ENCODE results near the gene TMEM107. TPM values are rescaled to one million over a fixed set of nuclear protein-coding genes. Genes with fewer than 3 reads are reported as not detected.

The TMEM107 gene
- total RNA-seq, 4 donors from 2014 or later = 13.7 to 21.4 (median 19.4) TPM

- Histone ChIP-seq H3K9me3 (no peaks in the 10 kb centered on the region), H3K36me3 (no peaks in the 10 kb centered on the region), H3K4me1 (peaks cover 81% of the 10 kb centered on the region), H3K4me3 (peak overlapping the region; percentile 74), H3K27me3 (peaks cover 23% of the 10 kb centered on the region), H3K27ac (no peak overlapping the region)
- 1% methylated on average over 52 of the region's 55 CpGs for WGBS
- DNase-seq (ENCODE audit: low spot score in 2 of 2) = no peak
- no peak for TF ChIP-seq POLR2A (IDR thresholded peaks at IDR 0.05)
- no peak for TF ChIP-seq EP300 (IDR thresholded peaks at IDR 0.05)
- no peak for TF ChIP-seq POLR2AphosphoS5 (IDR thresholded peaks at IDR 0.05)
- TF ChIP-seq, protein P1, sequence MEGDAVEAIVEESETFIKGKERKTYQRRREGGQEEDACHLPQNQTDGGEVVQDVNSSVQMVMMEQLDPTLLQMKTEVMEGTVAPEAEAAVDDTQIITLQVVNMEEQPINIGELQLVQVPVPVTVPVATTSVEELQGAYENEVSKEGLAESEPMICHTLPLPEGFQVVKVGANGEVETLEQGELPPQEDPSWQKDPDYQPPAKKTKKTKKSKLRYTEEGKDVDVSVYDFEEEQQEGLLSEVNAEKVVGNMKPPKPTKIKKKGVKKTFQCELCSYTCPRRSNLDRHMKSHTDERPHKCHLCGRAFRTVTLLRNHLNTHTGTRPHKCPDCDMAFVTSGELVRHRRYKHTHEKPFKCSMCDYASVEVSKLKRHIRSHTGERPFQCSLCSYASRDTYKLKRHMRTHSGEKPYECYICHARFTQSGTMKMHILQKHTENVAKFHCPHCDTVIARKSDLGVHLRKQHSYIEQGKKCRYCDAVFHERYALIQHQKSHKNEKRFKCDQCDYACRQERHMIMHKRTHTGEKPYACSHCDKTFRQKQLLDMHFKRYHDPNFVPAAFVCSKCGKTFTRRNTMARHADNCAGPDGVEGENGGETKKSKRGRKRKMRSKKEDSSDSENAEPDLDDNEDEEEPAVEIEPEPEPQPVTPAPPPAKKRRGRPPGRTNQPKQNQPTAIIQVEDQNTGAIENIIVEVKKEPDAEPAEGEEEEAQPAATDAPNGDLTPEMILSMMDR (IDR thresholded peaks at IDR 0.05) = no peak
Observed at GRCh38 chr17:8122924-8123694, 53.1 kb downstream of the TMEM107 start.

Other genes with a start within 250 kb of the TMEM107 start
- 1 to 10 TPM in 3 of 4 donors, not detected in 1; 1.9 to 7.5 (median 2.4) TPM for gene KCNAB3, start 246.5 kb downstream of the TMEM107 start, total RNA-seq
- gene TRAPPC1, start 244.4 kb downstream of the TMEM107 start, total RNA-seq = 10 to 100 TPM; 39.4 to 64.1 (median 46.2) TPM
- gene CNTROB, start 244.2 kb downstream of the TMEM107 start, total RNA-seq = 10 to 100 TPM; 23.7 to 57.0 (median 30.8) TPM
- gene GUCY2D, start 173.8 kb downstream of the TMEM107 start, total RNA-seq = not detected
- gene ALOX15B, start 137.3 kb downstream of the TMEM107 start, total RNA-seq = 100 to 1,000 TPM in 1 of 4 donors, 10 to 100 TPM in 3; 44.8 to 156 (median 78.1) TPM
- 100 to 1,000 TPM in 3 of 4 donors, 10 to 100 TPM in 1; 91.4 to 150 (median 119) TPM for gene ALOX12B, start 88.7 kb downstream of the TMEM107 start, total RNA-seq
- gene ALOXE3, start 57.9 kb downstream of the TMEM107 start, total RNA-seq = 10 to 100 TPM; 44.5 to 95.3 (median 69.9) TPM
- gene HES7, start 52.3 kb downstream of the TMEM107 start, total RNA-seq = not detected
- 100 to 1,000 TPM; 272 to 655 (median 330) TPM for gene PER1, start 24.0 kb downstream of the TMEM107 start, total RNA-seq
- gene VAMP2, start 13.4 kb downstream of the TMEM107 start, total RNA-seq = 10 to 100 TPM; 41.2 to 64.3 (median 52.8) TPM
- gene BORCS6, start 13.8 kb upstream of the TMEM107 start, total RNA-seq = 10 to 100 TPM in 2 of 4 donors, 1 to 10 TPM in 2; 8.1 to 10.6 (median 9.9) TPM
- gene AURKB, start 34.2 kb upstream of the TMEM107 start, total RNA-seq = 10 to 100 TPM in 2 of 4 donors, 1 to 10 TPM in 2; 3.7 to 18.2 (median 9.5) TPM
- 10 to 100 TPM; 16.8 to 58.1 (median 22.3) TPM for gene CTC1, start 71.7 kb upstream of the TMEM107 start, total RNA-seq
- gene PFAS, start 72.9 kb upstream of the TMEM107 start, total RNA-seq = 10 to 100 TPM; 13.0 to 35.1 (median 16.7) TPM
- 10 to 100 TPM; 12.6 to 16.3 (median 13.7) TPM for gene RANGRF, start 112.3 kb upstream of the TMEM107 start, total RNA-seq
- 1 to 10 TPM in 3 of 4 donors, under 1 TPM in 1; 0.80 to 2.4 (median 1.5) TPM for gene SLC25A35, start 119.0 kb upstream of the TMEM107 start, total RNA-seq
- gene ARHGEF15, start 133.9 kb upstream of the TMEM107 start, total RNA-seq = 10 to 100 TPM in 2 of 4 donors, 1 to 10 TPM in 2; 2.3 to 22.2 (median 11.0) TPM
- not detected for gene ODF4, start 163.5 kb upstream of the TMEM107 start, total RNA-seq
- gene RPL26, start 206.8 kb upstream of the TMEM107 start, total RNA-seq = 1,000 to 10,000 TPM; 2,419 to 4,673 (median 3,203) TPM
- 10 to 100 TPM in 2 of 4 donors, 1 to 10 TPM in 2; 4.1 to 17.5 (median 8.2) TPM for gene RNF222, start 221.4 kb upstream of the TMEM107 start, total RNA-seq